ENCODE measurements around the gene NHERF2. TPM values are rescaled to one million over a fixed set of nuclear protein-coding genes. Genes with fewer than 3 reads are reported as not detected.

NHERF2 gene
- total and polyA plus RNA-seq, 9 of the 15 experiments (the other 6 are each of a cell fraction or from before 2014, with no cell fraction given), result 0.15 to 42.0 (median 12.5) TPM

- TF ChIP-seq TSHZ1 (CRISPR knock-in tag; IDR thresholded peaks at IDR 0.05) (no peak), HDAC3 (IDR thresholded peaks at IDR 0.05; ENCODE audit: borderline replicate concordance, partially characterized antibody) (no peak), NR3C1 (CRISPR knock-in tag; IDR thresholded peaks at IDR 0.05) (no peak), HDAC6 (IDR thresholded peaks at IDR 0.05; ENCODE audit: low read depth, low read length) (no peak), TFAM (CRISPR knock-in tag; conservative IDR thresholded peaks at IDR 0.05) (no peak), TRIM25 (IDR thresholded peaks at IDR 0.05; ENCODE audit: borderline replicate concordance) (no peak), HMGN3 (IDR thresholded peaks at IDR 0.05; ENCODE audit: borderline replicate concordance, extremely low read depth, insufficient read length, low read depth, low read length) (peak; percentile 50), ZNF408 (CRISPR knock-in tag; IDR thresholded peaks at IDR 0.05; ENCODE audit: low read depth) (no peak), ZSCAN29 (IDR thresholded peaks at IDR 0.05) (no peak), GMEB1 (CRISPR knock-in tag; IDR thresholded peaks at IDR 0.05) (no peak), ZBTB12 (CRISPR knock-in tag; IDR thresholded peaks at IDR 0.05) (no peak), THAP7 (CRISPR knock-in tag; IDR thresholded peaks at IDR 0.05) (no peak), NKRF (IDR thresholded peaks at IDR 0.05; ENCODE audit: borderline replicate concordance) (no peak)
These were observed 6.6 kb downstream of the NHERF2 start (continued) for GRCh38 chr16:2033057-2033908.

All from K562 (cell line).